C4-2B (cell line): ENCODE measurements around the gene POLE.

Experiments used
- CTCF ChIP-seq: fragments of 450-650 bp; conservative IDR thresholded peaks from 2 replicates; pipeline ENCODE4 v1.5.1; 2017; ENCODE audit warnings: mild to moderate bottlenecking
- ZFX ChIP-seq: fragments of 450-650 bp; IDR thresholded peaks from 2 replicates; pipeline ENCODE4 v1.6.1; 2017

- TF ChIP-seq CTCF (no peak), ZFX (no peak)
Observed at GRCh38 chr12:132695431-132695830, 8.3 kb upstream of the POLE start.
